Suprapubic skin (tissue), 4 donors: ENCODE results near the gene RPTOR. TPM values are rescaled to one million over a fixed set of nuclear protein-coding genes. Genes with fewer than 3 reads are reported as not detected.

Experiments
- DNase-seq, 2 donors: peaks; one replicate each; pipeline ENCODE4 v3.0.0-alpha.2; 2019; ENCODE audit warnings: low spot score in 2 of 2
- H3K27ac ChIP-seq: fragments of 200-600 bp; sonication (generic); one replicate; pipeline ENCODE4 v1.5.1; 2019
- H3K27me3 ChIP-seq: fragments of 200-600 bp; sonication (generic); one replicate; pipeline ENCODE4 v1.5.1; 2019
- H3K36me3 ChIP-seq: fragments of 200-600 bp; sonication (generic); one replicate; pipeline ENCODE4 v1.5.1; 2019
- H3K4me1 ChIP-seq: fragments of 200-600 bp; sonication (generic); one replicate; pipeline ENCODE4 v1.5.1; 2019
- H3K4me3 ChIP-seq: fragments of 200-600 bp; sonication (generic); one replicate; pipeline ENCODE4 v1.5.1; 2019; ENCODE audit warnings: mild to moderate bottlenecking
- H3K9me3 ChIP-seq: fragments of 200-600 bp; sonication (generic); one replicate; pipeline ENCODE4 v1.5.1; 2019
- CTCF ChIP-seq, 2 donors: fragments of 200-600 bp in 1 of 2; fragments of 450-650 bp in 1 of 2; sonication (generic) in 1 of 2; IDR thresholded peaks; one replicate each; pipeline ENCODE4 v1.5.1; 2016 to 2019; ENCODE audit warnings: antibody characterized with exemption in 2 of 2, mild to moderate bottlenecking in 1 of 2, moderate library complexity in 1 of 2
- EP300 ChIP-seq: sonication (generic); formaldehyde crosslinking; IDR thresholded peaks from one replicate; pipeline ENCODE4 v1.6.1; 2017; ENCODE audit warnings: antibody characterized with exemption
- POLR2A ChIP-seq, 2 donors: fragments of 450-650 bp; IDR thresholded peaks; one replicate each; pipeline ENCODE4 v1.6.1; 2017; ENCODE audit warnings: antibody characterized with exemption in 2 of 2, mild to moderate bottlenecking in 2 of 2, moderate library complexity in 2 of 2
- POLR2AphosphoS5 ChIP-seq, 3 donors: sonication (generic); formaldehyde crosslinking; IDR thresholded peaks; one replicate each; pipeline ENCODE4 v1.6.1; 2017; ENCODE audit warnings: antibody characterized with exemption in 3 of 3
- WGBS: methylation state at CpG from one replicate; pipeline ENCODE4 v1.1.5; 2018; 5-methylcytosine and 5-hydroxymethylcytosine counted together
- total RNA-seq, 4 donors: library from RNA; depleted of rRNA; stranded (reverse); fragments of >200 nt; gene quantifications; one replicate each; pipeline ENCODE4 v1.1.0, GENCODE V29; 2016

Gene RPTOR
- total RNA-seq, 4 donors from 2014 or later = 45.8 to 84.6 (median 53.0) TPM

GRCh38 chr17:80862978-80863377, 318.3 kb downstream of the RPTOR start:
- Histone ChIP-seq H3K4me1 (peaks cover 16% of the 10 kb centered on the region), H3K27me3 (no peaks in the 10 kb centered on the region), H3K4me3 (no peak overlapping the region), H3K27ac (no peak overlapping the region), H3K9me3 (no peaks in the 10 kb centered on the region), H3K36me3 (no peaks in the 10 kb centered on the region)
- WGBS = 100% methylated on average over 7 of the region's 10 CpGs
- no peak for DNase-seq
- TF ChIP-seq POLR2AphosphoS5 (IDR thresholded peaks at IDR 0.05) (no peak), POLR2A (IDR thresholded peaks at IDR 0.05) (no peak), CTCF (IDR thresholded peaks at IDR 0.05) (no peak), EP300 (no peak)

GRCh38 chr17:80863626-80864025, 319.0 kb downstream of the RPTOR start:
- DNase-seq = no peak
- 95% methylated on average over 13 of the region's 13 CpGs for WGBS
- TF ChIP-seq POLR2A (IDR thresholded peaks at IDR 0.05) (no peak), EP300 (no peak), CTCF (IDR thresholded peaks at IDR 0.05) (no peak), POLR2AphosphoS5 (IDR thresholded peaks at IDR 0.05) (no peak)
- H3K27me3 ChIP-seq = no peaks in the 10 kb centered on the region
- peaks cover 12% of the 10 kb centered on the region for H3K4me1 ChIP-seq
- H3K4me3 ChIP-seq = no peak overlapping the region
- no peaks in the 10 kb centered on the region for H3K36me3 ChIP-seq
- H3K9me3 ChIP-seq = no peaks in the 10 kb centered on the region
- no peak overlapping the region for H3K27ac ChIP-seq

- Histone ChIP-seq H3K4me3 (no peak overlapping the region), H3K36me3 (no peaks in the 10 kb centered on the region), H3K27ac (no peak overlapping the region), H3K27me3 (no peaks in the 10 kb centered on the region), H3K9me3 (no peaks in the 10 kb centered on the region), H3K4me1 (peaks cover under 1% of the 10 kb centered on the region)
- 99% methylated on average over 6 of the region's 6 CpGs for WGBS
- no peak for DNase-seq
- TF ChIP-seq POLR2AphosphoS5 (IDR thresholded peaks at IDR 0.05) (no peak), CTCF (IDR thresholded peaks at IDR 0.05) (no peak), POLR2A (IDR thresholded peaks at IDR 0.05) (no peak), EP300 (no peak)
Observed at GRCh38 chr17:80864751-80865150, 320.1 kb downstream of the RPTOR start.

GRCh38 chr17:80866050-80866793, 321.6 kb downstream of the RPTOR start:
- H3K27me3 ChIP-seq = no peaks in the 10 kb centered on the region
- WGBS = 15% methylated on average over 8 of the region's 8 CpGs
- H3K4me1 ChIP-seq = no peaks in the 10 kb centered on the region
- no peaks in the 10 kb centered on the region for H3K9me3 ChIP-seq
- no peaks in the 10 kb centered on the region for H3K36me3 ChIP-seq
- peak; percentile 71 to 77 for TF ChIP-seq CTCF (IDR thresholded peaks at IDR 0.05)
- TF ChIP-seq POLR2AphosphoS5 (IDR thresholded peaks at IDR 0.05) = no peak
- no peak overlapping the region for H3K27ac ChIP-seq
- H3K4me3 ChIP-seq = no peak overlapping the region
- DNase-seq = no peak

- no peak for DNase-seq
- TF ChIP-seq CTCF (IDR thresholded peaks at IDR 0.05) (no peak), POLR2AphosphoS5 (IDR thresholded peaks at IDR 0.05) (no peak), EP300 (no peak), POLR2A (IDR thresholded peaks at IDR 0.05) (no peak)
- peaks cover 7% of the 10 kb centered on the region for H3K4me1 ChIP-seq
- WGBS = 91% methylated on average over 5 of the region's 5 CpGs
- H3K27ac ChIP-seq = no peak overlapping the region
- H3K4me3 ChIP-seq = no peak overlapping the region
- H3K9me3 ChIP-seq = no peaks in the 10 kb centered on the region
- no peaks in the 10 kb centered on the region for H3K36me3 ChIP-seq
- no peaks in the 10 kb centered on the region for H3K27me3 ChIP-seq
Observed at GRCh38 chr17:80868022-80868609, 323.5 kb downstream of the RPTOR start.
